ENCODE measurements around the gene PIMREG.
"Not testable (repeated sequence)": the region's sequence is repeated elsewhere in the genome, so short reads cannot be mapped to it uniquely, and the experiment has no call there.

Gene PIMREG

DNA sequence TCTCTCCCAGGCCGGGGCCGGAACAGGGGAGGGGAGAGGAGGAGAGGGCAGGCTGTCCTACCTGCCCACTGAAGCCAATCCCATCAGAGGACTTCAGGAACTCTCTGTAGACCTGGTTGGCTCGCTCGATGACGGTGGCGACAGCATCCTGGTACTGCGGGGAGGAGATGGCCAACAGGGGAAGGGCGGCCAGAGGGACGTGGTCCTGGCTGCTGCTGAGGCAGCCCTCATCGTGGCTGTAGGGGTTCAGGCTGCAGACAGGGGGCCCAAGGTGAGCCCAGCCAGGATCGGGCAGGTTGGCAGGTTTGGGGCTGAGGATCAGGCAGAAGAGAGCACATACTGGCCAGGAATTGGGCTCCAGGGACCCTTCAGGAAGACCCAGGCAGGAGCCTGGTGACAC is 34.2 kb downstream of the PIMREG start:
- TF ChIP-seq, protein P1, sequence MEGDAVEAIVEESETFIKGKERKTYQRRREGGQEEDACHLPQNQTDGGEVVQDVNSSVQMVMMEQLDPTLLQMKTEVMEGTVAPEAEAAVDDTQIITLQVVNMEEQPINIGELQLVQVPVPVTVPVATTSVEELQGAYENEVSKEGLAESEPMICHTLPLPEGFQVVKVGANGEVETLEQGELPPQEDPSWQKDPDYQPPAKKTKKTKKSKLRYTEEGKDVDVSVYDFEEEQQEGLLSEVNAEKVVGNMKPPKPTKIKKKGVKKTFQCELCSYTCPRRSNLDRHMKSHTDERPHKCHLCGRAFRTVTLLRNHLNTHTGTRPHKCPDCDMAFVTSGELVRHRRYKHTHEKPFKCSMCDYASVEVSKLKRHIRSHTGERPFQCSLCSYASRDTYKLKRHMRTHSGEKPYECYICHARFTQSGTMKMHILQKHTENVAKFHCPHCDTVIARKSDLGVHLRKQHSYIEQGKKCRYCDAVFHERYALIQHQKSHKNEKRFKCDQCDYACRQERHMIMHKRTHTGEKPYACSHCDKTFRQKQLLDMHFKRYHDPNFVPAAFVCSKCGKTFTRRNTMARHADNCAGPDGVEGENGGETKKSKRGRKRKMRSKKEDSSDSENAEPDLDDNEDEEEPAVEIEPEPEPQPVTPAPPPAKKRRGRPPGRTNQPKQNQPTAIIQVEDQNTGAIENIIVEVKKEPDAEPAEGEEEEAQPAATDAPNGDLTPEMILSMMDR (IDR thresholded peaks at IDR 0.05; ENCODE audit: borderline replicate concordance, insufficient read depth, low read depth, low read length), result no peak
- no peak overlapping the region for H3K4me3 ChIP-seq (ENCODE audit: low read depth, low read length)

DNA sequence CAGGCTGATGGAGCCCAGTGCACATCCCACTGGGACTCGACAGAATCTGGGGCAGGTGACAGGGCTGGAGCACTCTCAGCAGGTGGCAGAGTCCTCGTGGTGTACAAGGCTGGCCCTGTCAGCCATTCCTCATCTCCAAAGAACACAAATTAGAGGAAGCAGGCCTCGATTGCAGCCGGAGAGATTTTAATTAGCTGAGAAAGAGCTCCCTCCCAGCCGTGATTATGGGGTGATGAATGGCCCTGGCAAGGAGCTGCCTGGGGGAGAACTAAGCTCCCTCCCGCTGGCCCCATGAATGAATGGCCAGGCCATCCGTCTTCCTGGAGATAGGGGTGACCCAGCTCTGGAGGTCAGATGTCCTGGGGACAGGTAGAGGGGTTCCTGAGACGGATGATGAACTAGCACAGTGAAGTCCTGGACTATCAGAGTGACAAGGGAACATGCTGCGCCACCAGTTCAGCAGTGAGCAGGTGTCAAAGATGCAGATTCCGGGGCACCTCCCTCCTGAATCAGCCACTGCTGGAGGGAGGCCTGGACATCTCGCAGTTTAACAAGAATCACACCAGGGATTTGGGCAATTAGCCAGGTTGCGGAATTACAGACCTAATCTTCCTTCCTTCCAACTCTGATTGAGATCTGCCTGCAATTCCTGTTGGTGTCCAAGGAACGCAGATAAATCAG is 35.5 kb downstream of the PIMREG start:
- no peak overlapping the region for H3K4me3 ChIP-seq (ENCODE audit: low read depth, low read length)
- TF ChIP-seq, protein P1 (IDR thresholded peaks at IDR 0.05; ENCODE audit: borderline replicate concordance, insufficient read depth, low read depth, low read length), result no peak

DNA sequence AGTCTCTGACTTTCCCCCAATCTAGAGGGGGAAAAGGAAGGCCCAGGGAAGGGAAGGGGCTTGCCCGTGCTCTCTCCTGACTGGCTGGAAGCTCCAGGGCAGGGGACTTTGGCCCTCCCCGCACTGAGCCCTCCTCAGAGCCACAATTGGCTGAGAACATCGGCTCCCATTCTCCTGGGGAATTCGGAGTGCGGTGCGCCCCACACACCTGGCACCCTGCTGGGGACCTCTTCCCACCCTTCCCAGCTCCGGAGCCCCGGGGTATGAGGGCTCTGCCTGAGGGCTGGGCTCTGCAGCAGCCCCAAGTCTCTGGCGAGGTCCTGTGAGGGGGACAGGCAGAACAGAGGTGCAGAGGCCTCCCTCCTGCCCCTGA is 36.0 kb downstream of the PIMREG start:
- TF ChIP-seq, protein P1 (IDR thresholded peaks at IDR 0.05; ENCODE audit: borderline replicate concordance, insufficient read depth, low read depth, low read length), result no peak
- no peak overlapping the region for H3K4me3 ChIP-seq (ENCODE audit: low read depth, low read length)

DNA sequence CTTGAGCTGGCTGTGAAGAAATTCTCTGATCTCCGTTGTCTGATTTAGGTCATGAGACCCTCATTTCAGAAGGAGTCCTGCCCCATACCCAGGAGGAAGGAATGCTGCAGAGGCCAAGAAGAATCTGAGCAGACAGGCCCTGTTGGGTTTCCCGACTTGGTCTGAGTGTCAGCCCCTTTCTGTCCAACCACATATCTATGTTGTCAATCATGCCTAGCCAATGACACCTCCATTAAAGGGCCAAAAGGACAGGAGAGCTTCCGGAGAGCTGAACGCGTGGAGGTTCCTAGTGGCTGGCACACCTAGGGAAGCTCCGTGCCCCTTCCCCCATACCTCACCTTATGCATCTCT is 37.8 kb downstream of the PIMREG start:
- TF ChIP-seq, protein P1 (IDR thresholded peaks at IDR 0.05; ENCODE audit: borderline replicate concordance, insufficient read depth, low read depth, low read length), result no peak
- no peak overlapping the region for H3K4me3 ChIP-seq (ENCODE audit: low read depth, low read length)

DNA sequence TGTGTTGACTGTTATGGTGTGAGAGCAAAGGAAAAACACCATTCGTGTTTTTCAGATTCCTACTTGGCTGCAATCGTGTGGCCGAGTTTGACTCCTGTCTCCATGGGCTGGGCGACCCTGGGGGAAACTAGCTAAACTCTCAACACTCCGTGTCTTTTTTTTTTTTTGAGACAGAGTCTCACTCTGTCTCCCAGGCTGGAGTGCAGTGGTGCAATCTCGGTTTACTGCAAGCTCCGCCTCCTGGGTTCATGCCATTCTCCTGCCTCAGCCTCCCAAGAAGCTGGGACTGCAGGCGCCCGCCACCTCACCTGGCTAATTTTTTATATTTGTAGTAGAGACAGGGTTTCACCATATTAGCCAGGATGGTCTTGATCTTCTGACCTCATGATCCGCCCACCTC is 38.5 kb downstream of the PIMREG start:
- not testable (repeated sequence) for H3K4me3 ChIP-seq (ENCODE audit: low read depth, low read length)

DNA sequence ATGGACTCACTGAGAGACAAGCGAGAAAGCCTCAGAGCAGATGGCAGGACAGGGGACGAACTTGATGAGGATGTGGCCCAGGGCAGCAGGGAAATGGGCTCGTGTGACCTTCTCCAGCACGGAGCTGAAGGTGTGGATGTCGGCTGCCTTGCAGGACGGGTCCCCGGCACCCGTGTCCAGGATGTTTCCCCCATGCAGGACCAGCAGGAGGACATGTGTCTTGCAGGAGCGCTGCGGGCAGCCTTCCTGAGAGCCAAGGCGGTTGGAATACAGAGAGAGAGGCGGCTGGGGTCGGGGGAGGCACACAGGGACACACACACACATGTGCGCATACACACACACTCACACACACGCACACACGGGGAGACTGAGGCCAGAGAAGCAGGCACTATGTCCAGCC is 39.3 kb downstream of the PIMREG start:
- TF ChIP-seq, protein P1 (IDR thresholded peaks at IDR 0.05; ENCODE audit: borderline replicate concordance, insufficient read depth, low read depth, low read length), result no peak

DNA sequence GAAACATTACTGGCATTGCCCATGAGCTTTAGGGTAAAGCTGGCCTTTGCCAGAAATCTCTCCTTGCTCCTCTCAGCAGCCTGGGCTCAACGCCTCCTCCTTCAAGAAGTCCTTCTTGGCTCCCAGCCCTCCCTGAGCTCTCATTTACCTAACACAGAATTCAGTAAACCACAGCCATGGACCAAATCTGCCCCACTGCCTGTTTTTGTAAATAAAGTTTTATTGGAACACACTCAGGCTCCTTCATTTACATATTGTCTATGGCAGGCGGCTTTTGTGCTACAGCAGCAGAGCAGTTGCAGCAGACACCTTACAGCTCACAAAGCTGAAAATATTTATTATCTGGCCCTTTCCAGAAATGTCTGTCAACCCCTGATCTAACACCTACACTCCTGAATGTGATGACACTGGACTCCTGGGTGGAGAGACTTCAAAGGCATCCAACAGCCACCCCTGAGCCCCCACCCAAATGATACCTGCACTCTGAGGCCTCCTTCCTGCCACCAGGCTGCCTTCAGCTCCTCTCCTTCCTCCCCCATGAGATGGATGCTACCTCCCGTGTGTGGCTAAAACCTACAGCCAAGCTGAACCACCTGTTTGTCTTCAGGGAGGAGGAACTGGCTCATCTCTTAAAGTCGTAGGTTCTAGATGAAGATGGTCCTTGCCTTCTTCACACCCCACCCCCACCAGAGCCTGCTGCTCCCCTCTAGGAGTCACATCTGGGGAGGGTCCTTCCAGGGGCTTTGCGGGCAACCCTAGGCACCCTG is 41.6 kb downstream of the PIMREG start:
- TF ChIP-seq, protein P1 (IDR thresholded peaks at IDR 0.05; ENCODE audit: borderline replicate concordance, insufficient read depth, low read depth, low read length), result no peak
- H3K4me3 ChIP-seq (ENCODE audit: low read depth, low read length), result no peak overlapping the region

More for the DNA sequence above, 39.3 kb downstream of the PIMREG start:
- no peak overlapping the region for H3K4me3 ChIP-seq (ENCODE audit: low read depth, low read length)

Measured in GM12875 (cell line).